Stimulated activated CD8-positive, alpha-beta memory T cell treated with anti-CD3 and anti-CD28 coated beads, Interleukin-4, amount 100 ng/mL, for 1 hour (primary cell): ENCODE measurements around the gene ABCA13.

ENCODE experiments used
- DNase-seq, 2 donors: peaks; one replicate each; pipeline ENCODE4 v3.0.0-alpha.2; 2020; ENCODE audit warnings: low read depth in 2 of 2, low spot score in 1 of 2

The ABCA13 gene

GRCh38 chr7:48427671-48428070 lies 256.4 kb downstream of the ABCA13 start:
- DNase-seq, result no peak

GRCh38 chr7:48428091-48428684 lies 256.9 kb downstream of the ABCA13 start:
- DNase-seq, result no peak

GRCh38 chr7:48429117-48429516 lies 257.9 kb downstream of the ABCA13 start:
- no peak for DNase-seq

- no peak for DNase-seq
These were observed 266.9 kb downstream of the ABCA13 start for GRCh38 chr7:48438206-48438605.

GRCh38 chr7:48441848-48442492 lies 270.7 kb downstream of the ABCA13 start:
- DNase-seq, result no peak

GRCh38 chr7:48443051-48443450 lies 271.8 kb downstream of the ABCA13 start:
- no peak for DNase-seq

GRCh38 chr7:48446721-48447120 lies 275.5 kb downstream of the ABCA13 start:
- no peak for DNase-seq

GRCh38 chr7:48452218-48452617 lies 281.0 kb downstream of the ABCA13 start:
- DNase-seq, result no peak

GRCh38 chr7:48454750-48455192 lies 283.5 kb downstream of the ABCA13 start:
- DNase-seq, result no peak

GRCh38 chr7:48455363-48455762 lies 284.1 kb downstream of the ABCA13 start:
- no peak for DNase-seq

GRCh38 chr7:48458701-48459524 lies 287.7 kb downstream of the ABCA13 start:
- DNase-seq, result no peak

GRCh38 chr7:48466713-48467112 lies 295.5 kb downstream of the ABCA13 start:
- no peak for DNase-seq

GRCh38 chr7:48471196-48471595 lies 299.9 kb downstream of the ABCA13 start:
- DNase-seq, result no peak

- DNase-seq, result no peak
These were observed 301.4 kb downstream of the ABCA13 start for GRCh38 chr7:48472640-48473039.

- DNase-seq, result no peak
These were observed 302.1 kb downstream of the ABCA13 start for GRCh38 chr7:48473205-48473865.

- DNase-seq, result no peak
These were observed 310.0 kb downstream of the ABCA13 start for GRCh38 chr7:48481235-48481634.

GRCh38 chr7:48497521-48497920 lies 326.3 kb downstream of the ABCA13 start:
- DNase-seq, result no peak

- DNase-seq, result no peak
These were observed 330.8 kb downstream of the ABCA13 start for GRCh38 chr7:48502021-48502420.

- no peak for DNase-seq
These were observed 333.8 kb downstream of the ABCA13 start for GRCh38 chr7:48505051-48505450.

GRCh38 chr7:48505466-48505865 lies 334.2 kb downstream of the ABCA13 start:
- no peak for DNase-seq

GRCh38 chr7:48506569-48506968 lies 335.3 kb downstream of the ABCA13 start:
- DNase-seq, result no peak

GRCh38 chr7:48511080-48511479 lies 339.8 kb downstream of the ABCA13 start:
- no peak for DNase-seq
